ENCODE measurements around the gene MNX1. TPM values are rescaled to one million over a fixed set of nuclear protein-coding genes. Genes with fewer than 3 reads are reported as not detected.

Gene MNX1
- total and polyA plus RNA-seq, 2 donors (not counting 3 experiments of a cell fraction or from before 2014, with no cell fraction given), result not detected

GRCh38 chr7:157017149-157017548 lies 6.7 kb upstream of the MNX1 start:
- ChIA-PET CTCF (interaction anchor here (0.8 kb wide), 1 partner anchor 12 kb away, joined by 3 read pairs; no protein-coding TSS in a partner anchor), POLR2A (no interaction called here)
- intact Hi-C loops (cut with micrococcal nuclease) (loop anchor here (5.0 kb wide), 1 partner anchor 120 kb away; the partner anchor contains the start of gene UBE3C), dilution Hi-C loops (cut with MboI; ENCODE audit: extremely low pct_ligation_motif_present, low sequenced_read_pairs) (no loop called here)
- H4K20me1 ChIP-seq (replicated peaks; ENCODE audit: control insufficient read depth, extremely low read depth, insufficient read depth, low read length), result no peaks in the 10 kb centered on the region
- no peaks in the 10 kb centered on the region for H3K79me2 ChIP-seq (ENCODE audit: control insufficient read depth, insufficient read depth, low read length)
- BruUV-seq (replicated peaks), result no TSS peak
- H3K4me2 ChIP-seq (ENCODE audit: insufficient read depth, low read length), result no peak overlapping the region
- no peaks in the 10 kb centered on the region for H3K9me1 ChIP-seq (replicated peaks; ENCODE audit: control insufficient read depth, extremely low read depth, insufficient read depth, low read length)
- FAIRE-seq (no peak), DNase-seq (ENCODE audit: low read depth, low spot score) (no peak)
- TF ChIP-seq CTCF (IDR thresholded peaks at IDR 0.05; ENCODE audit: extremely low read depth in 1 of 2, insufficient read depth in 1 of 2, low read depth in 1 of 2, low read length in 2 of 2), result no peak
- no peak for TF ChIP-seq EZH2 (IDR thresholded peaks at IDR 0.05; ENCODE audit: borderline replicate concordance, low read depth, low read length, severe bottlenecking)
- TF ChIP-seq MYC (IDR thresholded peaks at IDR 0.05; ENCODE audit: low read depth, low read length), result no peak
- no peak overlapping the region for H3K27ac ChIP-seq (ENCODE audit: insufficient read depth, low read depth, low read length)
- H3K36me3 ChIP-seq (ENCODE audit: control insufficient read depth in 2 of 2, extremely low read depth in 1 of 2, insufficient read depth in 2 of 2, low read length in 2 of 2), result no peaks in the 10 kb centered on the region
- no peak overlapping the region for H3K9ac ChIP-seq (replicated peaks; ENCODE audit: extremely low read depth, insufficient read depth, low read length)
- H3K4me3 ChIP-seq (replicated peaks in 1 of 3; ENCODE audit: insufficient read depth in 1 of 3, low read depth in 1 of 3, low read length in 3 of 3), result no peak overlapping the region
- no peaks in the 10 kb centered on the region for H3K9me3 ChIP-seq (replicated peaks; ENCODE audit: control insufficient read depth, insufficient read depth, low read length)
- H3K27me3 ChIP-seq (ENCODE audit: control insufficient read depth in 2 of 2, insufficient read depth in 2 of 2, low read length in 2 of 2), result peaks cover 95 to 100% of the 10 kb centered on the region in 2 experiments
- no peak overlapping the region for H2AFZ ChIP-seq (ENCODE audit: low read depth, low read length)
- H3K4me1 ChIP-seq (ENCODE audit: control insufficient read depth, extremely low read depth, insufficient read depth, low read length), result no peaks in the 10 kb centered on the region

GRCh38 chr7:157016352-157017041 lies 6.0 kb upstream of the MNX1 start:
- ChIA-PET POLR2A (no interaction called here), CTCF (interaction anchor here (0.8 kb wide), 1 partner anchor 13 kb away, joined by 3 read pairs; no protein-coding TSS in a partner anchor)
- no TSS peak for BruUV-seq (replicated peaks)
- no peaks in the 10 kb centered on the region for H3K9me1 ChIP-seq (replicated peaks; ENCODE audit: control insufficient read depth, extremely low read depth, insufficient read depth, low read length)
- FAIRE-seq, result no peak
- no peak overlapping the region for H3K4me2 ChIP-seq (ENCODE audit: insufficient read depth, low read length)
- H3K27ac ChIP-seq (ENCODE audit: insufficient read depth, low read depth, low read length), result no peak overlapping the region
- TF ChIP-seq JUN (IDR thresholded peaks at IDR 0.05; ENCODE audit: borderline replicate concordance, insufficient read depth, insufficient read length, low read depth) (no peak), FOS (IDR thresholded peaks at IDR 0.05; ENCODE audit: borderline replicate concordance, insufficient read depth, low read length) (no peak), CTCF (IDR thresholded peaks at IDR 0.05; ENCODE audit: extremely low read depth in 1 of 2, insufficient read depth in 1 of 2, low read depth in 1 of 2, low read length in 2 of 2) (no peak), EZH2 (IDR thresholded peaks at IDR 0.05; ENCODE audit: borderline replicate concordance, low read depth, low read length, severe bottlenecking) (peak; percentile 15), MYC (IDR thresholded peaks at IDR 0.05; ENCODE audit: low read depth, low read length) (no peak), MAX (IDR thresholded peaks at IDR 0.05; ENCODE audit: insufficient read depth, insufficient read length) (no peak), GATA2 (IDR thresholded peaks at IDR 0.05; ENCODE audit: insufficient read depth, insufficient read length, low read depth, low read length) (no peak)
- intact Hi-C loops (cut with micrococcal nuclease) (loop anchor here (5.0 kb wide), 1 partner anchor 121 kb away; the partner anchor contains the start of gene UBE3C), dilution Hi-C loops (cut with MboI; ENCODE audit: extremely low pct_ligation_motif_present, low sequenced_read_pairs) (no loop called here)
- H2AFZ ChIP-seq (ENCODE audit: low read depth, low read length), result no peak overlapping the region
- H3K9me3 ChIP-seq (replicated peaks; ENCODE audit: control insufficient read depth, insufficient read depth, low read length), result no peaks in the 10 kb centered on the region
- DNase-seq (ENCODE audit: low read depth, low spot score), result no peak
- H3K4me3 ChIP-seq (replicated peaks in 1 of 3; ENCODE audit: insufficient read depth in 1 of 3, low read depth in 1 of 3, low read length in 3 of 3), result no peak overlapping the region
- H3K36me3 ChIP-seq (ENCODE audit: control insufficient read depth in 2 of 2, extremely low read depth in 1 of 2, insufficient read depth in 2 of 2, low read length in 2 of 2), result no peaks in the 10 kb centered on the region
- H3K79me2 ChIP-seq (ENCODE audit: control insufficient read depth, insufficient read depth, low read length), result no peaks in the 10 kb centered on the region
- H3K9ac ChIP-seq (replicated peaks; ENCODE audit: extremely low read depth, insufficient read depth, low read length), result no peak overlapping the region
- no peaks in the 10 kb centered on the region for H3K4me1 ChIP-seq (ENCODE audit: control insufficient read depth, extremely low read depth, insufficient read depth, low read length)
- peaks cover 95 to 100% of the 10 kb centered on the region in 2 experiments for H3K27me3 ChIP-seq (ENCODE audit: control insufficient read depth in 2 of 2, insufficient read depth in 2 of 2, low read length in 2 of 2)
- no peaks in the 10 kb centered on the region for H4K20me1 ChIP-seq (replicated peaks; ENCODE audit: control insufficient read depth, extremely low read depth, insufficient read depth, low read length)

All from endothelial cell of umbilical vein (primary cell).